ENCODE data around the gene KCNS3.

Gene KCNS3

DNA sequence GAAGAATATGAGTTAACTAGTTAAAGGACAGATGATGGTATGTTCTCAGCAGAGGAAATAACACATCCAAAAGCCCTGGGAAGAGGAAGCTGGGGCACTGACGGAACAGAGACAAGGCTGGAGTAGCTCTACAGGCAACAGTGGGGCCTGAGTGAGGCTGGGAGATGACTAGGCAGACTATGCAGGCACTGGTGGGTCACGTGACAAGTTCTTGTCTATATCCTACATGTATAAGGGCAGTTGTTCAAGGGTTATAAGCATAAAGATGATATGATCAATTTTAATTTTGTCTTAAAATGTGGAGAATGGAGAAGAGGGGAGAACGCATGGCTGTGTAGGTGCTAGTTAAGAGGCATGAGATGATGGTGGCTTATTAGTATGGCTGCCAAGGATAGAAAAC, 68.6 kb downstream of the KCNS3 start:
- H3K27me3 ChIP-seq (ENCODE audit: insufficient read depth, low read length): no peaks in the 10 kb centered on the region
- H3K9me3 ChIP-seq (ENCODE audit: low read length): no peaks in the 10 kb centered on the region
- no peak overlapping the region for H2AFZ ChIP-seq (ENCODE audit: low read length)
- no peak overlapping the region for H3K4me2 ChIP-seq (ENCODE audit: low read length)
- no peak for TF ChIP-seq EZH2 (IDR thresholded peaks at IDR 0.05; ENCODE audit: borderline replicate concordance, low read length)
- TF ChIP-seq, protein P1, sequence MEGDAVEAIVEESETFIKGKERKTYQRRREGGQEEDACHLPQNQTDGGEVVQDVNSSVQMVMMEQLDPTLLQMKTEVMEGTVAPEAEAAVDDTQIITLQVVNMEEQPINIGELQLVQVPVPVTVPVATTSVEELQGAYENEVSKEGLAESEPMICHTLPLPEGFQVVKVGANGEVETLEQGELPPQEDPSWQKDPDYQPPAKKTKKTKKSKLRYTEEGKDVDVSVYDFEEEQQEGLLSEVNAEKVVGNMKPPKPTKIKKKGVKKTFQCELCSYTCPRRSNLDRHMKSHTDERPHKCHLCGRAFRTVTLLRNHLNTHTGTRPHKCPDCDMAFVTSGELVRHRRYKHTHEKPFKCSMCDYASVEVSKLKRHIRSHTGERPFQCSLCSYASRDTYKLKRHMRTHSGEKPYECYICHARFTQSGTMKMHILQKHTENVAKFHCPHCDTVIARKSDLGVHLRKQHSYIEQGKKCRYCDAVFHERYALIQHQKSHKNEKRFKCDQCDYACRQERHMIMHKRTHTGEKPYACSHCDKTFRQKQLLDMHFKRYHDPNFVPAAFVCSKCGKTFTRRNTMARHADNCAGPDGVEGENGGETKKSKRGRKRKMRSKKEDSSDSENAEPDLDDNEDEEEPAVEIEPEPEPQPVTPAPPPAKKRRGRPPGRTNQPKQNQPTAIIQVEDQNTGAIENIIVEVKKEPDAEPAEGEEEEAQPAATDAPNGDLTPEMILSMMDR (IDR thresholded peaks at IDR 0.05; ENCODE audit: low read length): no peak
- H3K4me3 ChIP-seq (ENCODE audit: low read depth, low read length, poor library complexity, severe bottlenecking): no peak overlapping the region
- H3K27ac ChIP-seq (ENCODE audit: low read depth, low read length, poor library complexity, severe bottlenecking): no peak overlapping the region
- no peaks in the 10 kb centered on the region for H3K36me3 ChIP-seq (ENCODE audit: insufficient read depth, low read length)
- H3K9me2 ChIP-seq (ENCODE audit: low read depth, low read length): no peaks in the 10 kb centered on the region
- no peaks in the 10 kb centered on the region for H3F3A ChIP-seq (ENCODE audit: insufficient read depth, low read length)
- H4K20me1 ChIP-seq (ENCODE audit: insufficient read depth, low read length): no peaks in the 10 kb centered on the region
- H3K4me1 ChIP-seq (ENCODE audit: insufficient read depth, low read length, severe bottlenecking): no peaks in the 10 kb centered on the region
- no peak overlapping the region for H3K9ac ChIP-seq (ENCODE audit: low read length)
- H3K79me2 ChIP-seq (ENCODE audit: insufficient read depth, low read length): no peaks in the 10 kb centered on the region

DNA sequence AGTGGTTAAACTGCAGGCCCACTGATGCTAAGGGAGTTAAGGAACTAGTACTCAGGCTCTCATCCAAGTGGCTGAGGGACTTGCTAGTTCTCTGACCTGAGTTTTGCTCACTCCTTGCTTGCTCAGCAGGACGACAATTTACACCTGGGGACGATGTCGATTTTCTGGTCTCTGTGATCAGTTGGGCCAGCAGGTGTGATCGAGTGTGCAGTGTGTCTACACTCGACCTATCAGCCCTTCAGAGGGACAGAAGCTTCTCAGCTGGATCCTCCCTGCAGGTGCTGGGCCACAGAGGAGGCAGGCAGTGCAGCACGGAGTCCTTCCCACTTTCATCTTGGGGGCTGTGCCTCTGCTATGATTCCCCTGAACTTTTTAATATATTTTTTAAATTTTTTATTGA, 71.5 kb downstream of the KCNS3 start:
- H3K9ac ChIP-seq (ENCODE audit: low read length): no peak overlapping the region
- H3K4me2 ChIP-seq (ENCODE audit: low read length): no peak overlapping the region
- no peaks in the 10 kb centered on the region for H3F3A ChIP-seq (ENCODE audit: insufficient read depth, low read length)
- no peaks in the 10 kb centered on the region for H3K27me3 ChIP-seq (ENCODE audit: insufficient read depth, low read length)
- H3K36me3 ChIP-seq (ENCODE audit: insufficient read depth, low read length): no peaks in the 10 kb centered on the region
- no peaks in the 10 kb centered on the region for H3K9me3 ChIP-seq (ENCODE audit: low read length)
- H3K27ac ChIP-seq (ENCODE audit: low read depth, low read length, poor library complexity, severe bottlenecking): no peak overlapping the region
- H4K20me1 ChIP-seq (ENCODE audit: insufficient read depth, low read length): no peaks in the 10 kb centered on the region
- TF ChIP-seq EZH2 (IDR thresholded peaks at IDR 0.05; ENCODE audit: borderline replicate concordance, low read length): no peak
- TF ChIP-seq, protein P1 (IDR thresholded peaks at IDR 0.05; ENCODE audit: low read length): no peak
- no peak overlapping the region for H3K4me3 ChIP-seq (ENCODE audit: low read depth, low read length, poor library complexity, severe bottlenecking)
- H2AFZ ChIP-seq (ENCODE audit: low read length): no peak overlapping the region
- no peaks in the 10 kb centered on the region for H3K4me1 ChIP-seq (ENCODE audit: insufficient read depth, low read length, severe bottlenecking)
- no peaks in the 10 kb centered on the region for H3K9me2 ChIP-seq (ENCODE audit: low read depth, low read length)
- no peaks in the 10 kb centered on the region for H3K79me2 ChIP-seq (ENCODE audit: insufficient read depth, low read length)

DNA sequence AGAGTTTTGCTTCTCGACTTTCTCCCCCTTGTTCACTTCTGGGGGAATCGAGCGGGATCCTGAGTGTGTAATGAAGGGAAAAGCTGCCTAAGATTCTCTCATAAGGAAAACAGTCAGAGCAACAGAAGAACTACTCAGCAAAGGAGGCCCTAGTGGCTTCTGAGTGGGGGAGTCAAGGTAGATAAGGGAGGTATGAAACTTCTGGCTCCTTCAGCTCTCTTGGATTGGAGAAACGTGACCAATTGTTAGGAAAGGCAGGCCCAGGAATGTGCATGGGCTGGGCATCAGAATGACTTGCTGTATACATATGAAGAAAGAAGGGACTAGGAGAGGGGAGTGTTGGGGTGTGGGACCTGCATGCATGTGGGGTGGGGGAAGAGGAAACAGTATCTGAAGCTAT, 73.1 kb downstream of the KCNS3 start:
- Histone ChIP-seq H3K4me1 (ENCODE audit: insufficient read depth, low read length, severe bottlenecking) (no peaks in the 10 kb centered on the region), H3K9ac (ENCODE audit: low read length) (no peak overlapping the region), H4K20me1 (ENCODE audit: insufficient read depth, low read length) (no peaks in the 10 kb centered on the region), H3F3A (ENCODE audit: insufficient read depth, low read length) (no peaks in the 10 kb centered on the region), H3K9me2 (ENCODE audit: low read depth, low read length) (no peaks in the 10 kb centered on the region), H3K4me2 (ENCODE audit: low read length) (no peak overlapping the region), H3K4me3 (ENCODE audit: low read depth, low read length, poor library complexity, severe bottlenecking) (no peak overlapping the region), H3K27me3 (ENCODE audit: insufficient read depth, low read length) (no peaks in the 10 kb centered on the region), H3K27ac (ENCODE audit: low read depth, low read length, poor library complexity, severe bottlenecking) (no peak overlapping the region), H2AFZ (ENCODE audit: low read length) (no peak overlapping the region), H3K79me2 (ENCODE audit: insufficient read depth, low read length) (no peaks in the 10 kb centered on the region), H3K9me3 (ENCODE audit: low read length) (no peaks in the 10 kb centered on the region), H3K36me3 (ENCODE audit: insufficient read depth, low read length) (no peaks in the 10 kb centered on the region)
- TF ChIP-seq, protein P1 (IDR thresholded peaks at IDR 0.05; ENCODE audit: low read length): no peak
- TF ChIP-seq EZH2 (IDR thresholded peaks at IDR 0.05; ENCODE audit: borderline replicate concordance, low read length): no peak
